HEK293 (cell line): ENCODE data around the gene SLC25A22.

Source experiments
- ZNF146 ChIP-seq: fragments of 450-650 bp; formaldehyde crosslinking; IDR thresholded peaks from 2 replicates; pipeline ENCODE4 v1.5.1; 2016; ENCODE audit warnings: missing biosample characterization, missing genetic modification characterization
- ZNF24 ChIP-seq: fragments of 450-650 bp; formaldehyde crosslinking; IDR thresholded peaks from 2 replicates; pipeline ENCODE4 v1.5.1; 2016; ENCODE audit warnings: missing biosample characterization, missing genetic modification characterization

DNA sequence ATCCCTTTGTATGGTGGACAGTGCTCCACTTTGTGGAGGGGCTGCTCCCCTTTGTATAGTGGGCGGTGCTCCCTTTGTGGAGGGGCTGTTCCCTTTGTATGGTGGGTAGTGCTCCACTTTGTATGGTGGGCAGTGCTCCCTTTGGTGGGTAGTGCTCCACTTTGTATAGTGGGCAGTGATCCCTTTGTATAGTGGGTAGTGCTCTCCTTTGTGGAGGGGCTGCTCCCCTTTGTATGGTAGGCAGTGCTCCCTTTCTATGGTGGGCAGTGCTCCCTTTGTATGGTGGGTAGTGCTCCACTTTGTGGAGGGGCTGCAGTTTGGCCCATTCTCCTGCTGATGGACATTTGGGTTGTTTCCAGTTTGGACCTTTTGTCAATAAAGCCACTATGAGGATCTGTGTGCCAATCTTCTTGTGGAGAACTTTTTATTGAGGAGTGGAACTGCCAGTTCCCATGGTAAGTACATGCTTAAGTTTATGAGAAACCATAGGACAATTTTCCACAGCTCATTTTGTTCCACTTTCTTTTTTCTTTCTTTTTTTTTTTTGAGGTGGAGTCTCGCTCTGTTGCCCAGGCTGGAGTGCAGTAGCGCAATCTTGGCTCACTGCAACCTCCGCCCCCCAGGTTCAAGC is 55.4 kb downstream of the SLC25A22 start:
- TF ChIP-seq ZNF24 (tag by site-specific recombination) (no peak), ZNF146 (tag by site-specific recombination) (no peak)
